IPS DF 4.7 (cell line): ENCODE measurements around the gene RNGTT.
"Not testable (repeated sequence)": the region's sequence is repeated elsewhere in the genome, so short reads cannot be mapped to it uniquely, and the experiment has no call there.

Experiments used
- DNase-seq: peaks from one replicate; pipeline ENCODE4 v3.0.0-alpha.2; 2013; ENCODE audit warnings: low spot score; ENCODE audit errors: extremely low read depth

Gene RNGTT

DNA sequence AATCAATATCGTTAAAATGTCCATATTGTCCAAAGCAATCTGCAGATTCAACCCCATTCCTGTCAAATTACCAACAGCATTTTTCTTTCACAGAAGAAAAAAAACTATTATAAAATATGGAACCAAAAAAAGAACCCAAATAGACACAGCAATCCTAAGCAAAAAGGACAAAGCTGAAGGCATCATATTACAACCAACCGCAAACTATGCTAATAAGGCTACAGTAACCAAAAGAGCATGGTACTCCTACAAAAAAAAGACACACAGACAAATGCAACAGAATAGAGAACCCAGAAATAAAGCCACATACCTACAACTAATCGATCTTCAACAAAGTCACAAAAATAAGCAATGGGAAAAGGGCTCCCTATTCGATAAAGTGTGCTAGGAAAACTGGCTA, 49.2 kb downstream of the RNGTT start:
- DNase-seq, result no peak

DNA sequence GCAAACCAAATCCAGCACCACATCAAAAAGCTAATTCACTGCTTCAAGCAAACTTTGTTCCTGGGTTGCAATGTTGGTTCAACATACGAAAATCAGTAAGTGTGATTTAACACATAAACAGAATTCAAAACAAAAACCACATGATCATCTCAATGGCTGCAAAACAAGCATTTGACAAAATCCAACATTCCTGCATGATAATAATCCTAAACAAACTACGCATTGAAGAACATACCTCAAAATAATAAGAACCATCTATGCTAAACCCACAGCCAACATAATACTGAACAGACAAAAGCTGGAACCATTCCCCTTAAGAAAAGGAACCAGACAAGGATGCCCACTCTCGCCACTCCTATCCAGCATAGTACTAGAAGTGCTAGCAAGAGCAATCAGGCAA, 49.9 kb downstream of the RNGTT start:
- DNase-seq, result no peak

DNA sequence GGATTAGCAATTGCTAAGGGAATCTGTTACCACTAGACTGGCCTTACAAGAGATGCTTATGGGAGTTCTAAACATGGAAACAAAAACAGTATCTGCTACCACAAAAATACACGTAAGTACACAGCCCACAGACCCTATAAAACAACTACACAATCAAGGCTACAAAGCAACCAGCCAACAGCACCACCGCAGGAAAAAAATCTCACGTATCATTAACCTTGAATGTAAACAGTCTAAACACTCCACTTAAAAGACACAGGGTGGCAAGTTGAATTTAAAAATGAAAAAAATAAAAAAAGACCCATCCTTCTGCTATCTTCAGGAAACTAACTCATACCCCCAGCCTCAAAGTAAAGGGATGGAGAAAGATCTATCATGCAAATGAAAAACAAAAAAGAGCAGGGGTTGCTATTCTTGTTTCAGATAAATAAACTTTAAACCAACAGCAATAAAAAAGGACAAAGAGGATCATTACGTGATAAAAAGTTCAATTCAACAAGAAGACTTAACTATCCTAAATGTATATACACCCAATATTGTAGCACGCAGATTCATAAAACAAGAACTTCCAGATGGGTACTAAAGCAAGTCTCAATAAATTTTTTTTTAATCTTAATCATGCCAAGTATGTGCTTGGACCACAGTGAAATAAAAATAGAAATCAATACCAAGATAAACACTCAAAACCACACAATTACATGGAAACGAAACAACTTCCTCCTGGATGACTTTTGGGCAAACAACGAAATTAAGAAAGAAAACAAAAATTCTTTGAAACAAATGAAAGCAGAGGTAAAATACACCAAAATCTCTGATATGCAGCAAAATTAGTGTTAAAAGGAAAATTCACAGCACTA, 52.3 kb downstream of the RNGTT start:
- DNase-seq, result no peak

DNA sequence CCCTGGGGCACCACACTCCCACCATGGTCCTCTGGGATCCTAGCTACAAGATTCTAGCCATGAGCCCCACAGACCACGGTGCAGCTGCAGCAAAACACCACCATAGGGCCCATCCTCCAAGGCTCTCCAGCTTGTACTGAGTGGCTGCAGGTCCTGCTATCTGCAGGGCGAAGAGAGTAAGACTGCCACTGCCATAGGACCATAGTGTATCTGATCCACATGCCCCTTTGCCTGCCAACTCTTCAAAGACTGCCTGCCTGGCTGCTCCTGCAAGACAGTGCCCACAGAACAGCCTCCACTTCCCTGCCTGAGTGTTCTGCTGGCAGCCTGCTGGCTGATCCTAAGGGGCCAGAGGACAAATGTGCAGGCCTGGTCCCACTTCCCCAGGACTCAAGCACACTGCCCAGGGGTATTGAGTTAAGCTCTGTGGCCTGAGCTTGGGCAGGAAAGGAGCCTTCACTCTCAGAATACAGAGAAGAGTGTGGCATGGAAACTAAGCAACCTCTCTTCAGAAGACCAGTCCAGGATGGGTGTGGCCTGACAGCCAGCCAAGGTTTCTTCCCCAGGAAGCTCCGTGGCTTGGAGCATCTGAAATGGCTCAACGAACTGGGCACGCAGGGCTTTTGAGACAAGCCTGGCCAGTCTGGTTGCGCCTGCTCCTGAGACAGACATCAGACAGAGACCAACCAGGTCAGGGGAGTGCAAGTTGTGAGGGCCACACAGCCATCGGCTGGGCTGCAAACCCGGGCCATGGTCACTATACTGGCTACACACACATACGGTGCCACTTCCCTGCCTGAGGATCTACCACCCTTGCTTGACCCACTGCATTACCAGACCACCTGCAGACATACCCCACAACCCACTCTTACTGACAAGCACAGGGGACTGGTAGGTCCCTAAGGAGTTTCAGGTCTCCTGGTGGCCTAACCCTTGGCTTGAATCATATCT, 54.5 kb downstream of the RNGTT start:
- no peak for DNase-seq

- DNase-seq, result not testable (repeated sequence)
These were observed 56.3 kb downstream of the RNGTT start for GRCh38 chr6:88907148-88907547.

DNA sequence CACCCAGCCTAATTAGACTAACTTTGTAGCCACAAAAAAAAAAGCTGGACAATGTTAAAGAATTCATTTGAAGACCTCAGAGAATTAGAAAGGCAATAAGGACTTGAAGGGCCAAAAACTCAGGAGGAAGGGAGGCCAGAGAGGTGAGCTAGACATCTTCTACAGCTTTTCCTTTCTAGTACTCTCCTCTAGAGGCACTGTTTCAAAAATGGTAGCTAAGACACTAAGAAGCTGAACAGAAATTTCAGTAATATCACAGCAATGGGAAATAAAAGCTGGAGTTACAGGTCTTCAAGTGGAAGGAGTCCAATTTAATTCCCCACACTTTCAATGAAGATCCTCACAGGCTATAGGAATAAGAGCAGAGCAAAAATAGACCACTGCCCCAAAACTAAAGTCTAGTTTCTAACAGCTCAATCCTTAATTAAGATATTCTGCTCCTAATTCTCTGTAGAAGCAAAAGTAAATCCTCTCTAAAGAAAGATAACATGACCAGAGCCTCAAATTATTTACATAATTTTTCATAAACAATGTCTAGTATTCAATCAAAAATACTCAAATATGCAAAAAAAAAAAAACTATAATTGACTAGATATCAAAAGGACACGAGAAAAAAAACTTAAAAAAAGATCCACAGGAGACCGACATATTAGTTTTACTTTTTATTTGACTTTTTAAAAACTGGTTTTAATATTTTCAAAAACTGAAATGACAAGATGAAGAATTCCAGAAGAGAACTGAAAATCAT, 63.7 kb downstream of the RNGTT start:
- DNase-seq, result no peak

DNA sequence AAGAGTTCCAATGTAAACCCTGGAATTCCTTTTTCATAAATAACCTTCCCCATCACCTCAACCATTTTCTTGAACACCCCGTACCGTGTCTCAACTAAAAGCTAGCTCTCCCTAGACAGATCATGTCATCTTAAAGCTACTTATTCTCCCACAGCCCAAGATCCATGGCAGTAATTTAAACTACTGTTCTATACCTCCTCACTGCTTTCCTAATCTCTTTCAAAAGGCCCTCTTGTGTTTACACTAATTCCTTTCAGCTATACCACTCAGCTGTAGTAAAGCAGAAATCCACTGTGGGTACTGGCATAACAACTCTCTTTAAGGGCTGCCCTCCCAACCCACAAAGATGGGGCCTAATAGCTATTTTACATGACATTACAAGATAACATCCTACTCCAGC, 67.5 kb downstream of the RNGTT start:
- DNase-seq, result no peak

- no peak for DNase-seq
These were observed 72.3 kb downstream of the RNGTT start for GRCh38 chr6:88890860-88891845.

- DNase-seq, result no peak
These were observed 73.0 kb downstream of the RNGTT start for GRCh38 chr6:88890394-88890793.

GRCh38 chr6:88884361-88884760, 79.1 kb downstream of the RNGTT start:
- no peak for DNase-seq

DNA sequence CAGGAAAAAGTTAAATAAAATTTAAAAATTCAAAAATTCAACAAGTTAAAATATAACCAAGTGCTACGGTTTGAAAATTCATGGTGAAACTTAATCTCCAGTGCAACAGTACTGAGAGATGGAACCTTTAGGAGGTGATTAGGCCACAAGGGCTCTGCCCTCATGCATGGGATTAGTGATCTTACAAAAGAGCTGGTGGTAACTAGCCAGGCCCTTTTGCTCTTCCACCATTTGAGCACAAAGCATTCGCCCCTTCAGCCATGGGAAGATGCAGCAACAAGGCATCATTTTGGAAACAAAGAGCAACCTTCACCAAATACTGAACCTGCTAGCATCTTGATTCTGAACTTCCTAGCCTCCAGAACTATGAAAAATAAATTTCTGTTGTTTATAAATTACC, 80.9 kb downstream of the RNGTT start:
- DNase-seq, result no peak

DNA sequence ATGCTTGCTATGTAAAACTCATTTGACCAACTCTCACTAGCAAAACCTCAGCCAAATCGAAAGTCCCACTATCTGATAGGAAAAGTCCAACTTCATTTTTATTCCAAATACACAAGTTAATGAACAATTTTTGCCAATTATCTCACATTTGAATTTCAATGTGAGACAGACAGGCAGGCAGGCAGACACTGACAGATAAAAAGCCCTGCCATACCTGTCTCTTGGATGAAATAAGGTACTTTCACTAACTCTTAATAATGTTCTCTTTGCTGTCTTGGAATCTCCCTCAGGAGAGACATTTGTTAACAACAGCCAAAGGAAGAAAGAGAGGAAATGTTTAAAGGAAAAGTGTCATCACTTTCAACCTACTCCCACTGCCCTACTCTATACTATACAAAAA, 82.0 kb downstream of the RNGTT start:
- no peak for DNase-seq

DNA sequence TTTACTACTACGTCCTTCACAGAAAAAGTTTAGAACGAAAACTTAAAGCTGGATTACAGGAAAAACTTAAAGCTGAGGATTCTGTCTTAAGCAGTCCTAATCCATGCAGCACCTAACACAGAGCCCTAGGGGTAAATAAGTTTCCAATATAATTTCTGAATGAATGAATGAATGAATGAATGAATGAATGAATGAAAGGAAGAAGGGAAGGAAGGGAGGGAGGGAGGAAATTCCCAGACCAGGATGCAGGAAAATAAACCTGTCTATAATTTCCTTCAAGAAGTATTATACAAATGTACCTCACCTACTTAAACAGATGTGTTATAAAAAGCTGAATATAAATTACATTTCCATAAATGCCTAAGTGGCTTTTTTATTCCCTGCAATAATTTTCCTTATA, 83.4 kb downstream of the RNGTT start:
- DNase-seq, result no peak

DNA sequence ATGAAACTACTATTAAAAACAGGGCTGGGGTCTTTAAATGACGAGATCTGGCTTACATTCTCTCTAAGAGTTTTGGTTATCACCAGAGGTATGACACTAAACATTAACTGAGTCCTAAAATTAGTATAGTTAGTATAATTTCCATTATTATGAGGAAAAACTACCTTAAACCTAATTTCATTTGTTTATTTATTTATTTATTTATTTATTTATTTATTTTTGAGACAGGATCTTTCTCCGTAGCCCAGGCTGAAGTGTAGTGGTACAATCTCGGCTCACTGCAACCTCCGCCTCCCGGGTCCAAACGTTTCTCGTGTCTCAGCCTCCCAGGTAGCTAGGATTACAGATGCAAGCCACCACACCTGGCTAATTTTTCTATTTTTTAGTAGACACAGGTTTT, 85.5 kb downstream of the RNGTT start:
- DNase-seq, result no peak

DNA sequence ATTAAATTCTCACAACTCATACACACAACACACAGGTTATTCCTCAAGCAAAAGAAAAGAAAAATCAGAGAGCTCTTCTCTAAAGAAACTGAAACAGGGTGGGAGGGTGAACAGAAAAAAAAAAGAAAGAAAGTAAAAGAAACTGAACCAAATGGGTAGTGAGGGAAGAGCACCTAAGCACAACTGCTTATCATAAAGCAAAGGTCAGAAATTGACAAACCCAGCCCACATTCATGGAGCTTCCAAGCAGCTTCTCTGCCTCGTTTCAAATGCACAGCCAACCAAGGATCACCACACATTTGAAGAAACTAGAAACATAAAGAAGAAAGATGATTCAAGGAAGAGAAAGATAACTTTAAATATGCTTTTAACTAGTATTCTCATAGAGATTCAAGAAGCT, 90.5 kb downstream of the RNGTT start:
- DNase-seq, result no peak

GRCh38 chr6:88871498-88871897, 91.9 kb downstream of the RNGTT start:
- no peak for DNase-seq

DNA sequence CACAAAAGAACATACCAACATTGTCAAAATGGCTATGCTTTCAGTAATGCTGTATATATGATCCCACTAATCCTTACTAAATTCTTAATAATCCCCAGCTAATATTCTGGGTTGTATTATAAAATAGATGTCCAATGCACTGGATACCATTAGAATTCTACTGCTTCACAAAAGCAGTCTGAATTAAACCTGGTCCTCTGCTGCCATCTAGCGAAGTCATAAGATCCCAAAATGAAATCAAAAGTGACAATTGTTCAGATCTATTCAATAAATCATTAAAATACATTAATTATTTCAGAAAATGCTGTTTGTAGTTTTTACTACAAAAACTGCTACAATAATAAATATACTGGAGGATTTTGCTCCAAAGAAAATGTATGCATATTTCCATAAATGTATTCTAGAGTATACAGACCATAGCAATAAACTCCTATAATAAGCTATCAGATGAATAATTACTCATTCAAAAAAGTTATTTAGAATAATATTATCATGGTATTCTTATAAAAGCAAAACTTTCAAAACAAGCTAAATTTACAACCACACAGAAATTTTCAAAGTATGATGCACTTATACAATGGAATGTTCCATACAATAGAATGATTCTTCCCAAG, 92.6 kb downstream of the RNGTT start:
- DNase-seq, result peak; percentile 7

DNA sequence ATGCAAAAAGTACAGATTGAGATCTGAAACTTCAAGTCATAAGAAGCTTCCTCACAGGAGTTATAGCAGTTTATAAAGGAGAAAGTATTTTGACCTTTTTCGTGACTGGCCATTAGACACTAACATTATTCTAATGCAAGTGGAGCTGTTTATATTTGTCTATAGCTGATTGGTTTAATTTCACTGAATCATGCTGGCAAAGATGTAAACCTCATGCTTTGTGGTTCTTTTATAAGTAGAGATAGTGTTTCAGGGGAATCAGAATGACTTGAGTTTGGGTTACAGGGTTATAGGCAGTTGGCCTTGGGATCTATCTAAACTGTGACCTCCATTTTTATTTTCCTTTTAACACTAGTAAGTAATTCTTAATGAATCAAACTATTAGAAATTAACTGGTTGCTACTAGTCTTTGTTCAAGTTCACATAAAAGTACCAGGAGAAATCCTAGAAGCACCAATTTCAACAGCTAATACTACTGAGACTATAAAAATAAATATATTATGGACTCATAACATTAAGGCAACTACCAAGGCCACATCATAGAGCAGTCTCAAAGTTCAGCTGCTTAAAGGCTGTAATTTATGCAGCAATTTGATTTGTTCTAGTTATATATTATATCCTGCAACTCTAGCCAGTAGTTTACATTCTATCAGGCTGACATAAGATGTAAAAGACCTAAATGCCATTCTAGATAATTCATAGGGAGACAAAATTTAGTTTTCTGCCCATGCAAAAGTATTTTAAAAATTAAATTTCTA, 94.0 kb downstream of the RNGTT start:
- no peak for DNase-seq
